OCI-LY7 (cell line): ENCODE results near the gene TUFM. TPM values are rescaled to one million over a fixed set of nuclear protein-coding genes. Genes with fewer than 3 reads are reported as not detected.
"Not testable (repeated sequence)": the region's sequence is repeated elsewhere in the genome, so short reads cannot be mapped to it uniquely, and the experiment has no call there.

ENCODE experiments used
- BruUV-seq: library from RNA; stranded (reverse); fragments of 400-500 nt; replicated peaks from 2 replicates; lab custom pipeline; 2021; lab: Mats Ljungman, UMichigan
- CTCF ChIA-PET: fragments of 300-600 bp; sonication (Branson Sonifier 250); formaldehyde crosslinking; loops from one replicate; lab custom pipeline; 2022; ENCODE audit warnings: antibody characterized with exemption; ENCODE audit not compliant: unreplicated experiment; lab: Charles Lee
- POLR2A ChIA-PET: fragments of 300-600 bp; sonication (Branson Sonifier 250); formaldehyde crosslinking; loops from one replicate; lab custom pipeline; 2022; ENCODE audit warnings: antibody characterized with exemption; lab: Charles Lee
- DNase-seq: peaks from one replicate; pipeline ENCODE4 v3.0.0-alpha.2; 2015; ENCODE audit warnings: low spot score
- H2AFZ ChIP-seq: fragments of 200-600 bp; sonication (generic), shearing (Covaris generic); 2 replicates; pipeline ENCODE4 v1.6.1; 2014; ENCODE audit warnings: mild to moderate bottlenecking, antibody characterized with exemption, low read length, moderate library complexity
- H3K27ac ChIP-seq: fragments of 200-600 bp; sonication (generic); 2 replicates; pipeline ENCODE4 v1.5.1; 2014; ENCODE audit warnings: mixed run types, low read depth, mild to moderate bottlenecking, moderate library complexity, low read length, inconsistent platforms; ENCODE audit not compliant: poor library complexity, severe bottlenecking
- H3K36me3 ChIP-seq: fragments of 200-600 bp; sonication (generic); 2 replicates; pipeline ENCODE4 v1.6.1; 2014; ENCODE audit warnings: mild to moderate bottlenecking, antibody characterized with exemption, low read length, moderate library complexity, mixed read lengths; ENCODE audit not compliant: insufficient read depth
- H3K4me1 ChIP-seq: fragments of 200-600 bp; sonication (generic); 2 replicates; pipeline ENCODE4 v1.5.1; 2014; ENCODE audit warnings: mild to moderate bottlenecking, low read length; ENCODE audit not compliant: insufficient read depth, poor library complexity, severe bottlenecking
- H3K4me2 ChIP-seq: fragments of 200-600 bp; sonication (generic); 2 replicates; pipeline ENCODE4 v1.6.1; 2014; ENCODE audit warnings: mild to moderate bottlenecking, low read length
- H3K4me3 ChIP-seq: fragments of 200-600 bp; sonication (generic); 2 replicates; pipeline ENCODE4 v1.5.1; 2014; ENCODE audit warnings: mild to moderate bottlenecking, low read depth, low read length; ENCODE audit not compliant: poor library complexity, severe bottlenecking
- H3K79me2 ChIP-seq: fragments of 200-600 bp; sonication (generic); 2 replicates; pipeline ENCODE4 v1.6.1; 2016; ENCODE audit warnings: low read depth, mild to moderate bottlenecking, low read length, moderate library complexity, mixed read lengths; ENCODE audit not compliant: insufficient read depth
- H3K9me2 ChIP-seq: fragments of 200-600 bp; sonication (generic); 2 replicates; pipeline ENCODE4 v1.6.1; 2016; ENCODE audit warnings: mild to moderate bottlenecking, low read length, mixed read lengths; ENCODE audit not compliant: insufficient read depth
- H3K9me3 ChIP-seq: fragments of 200-600 bp; sonication (generic); 2 replicates; pipeline ENCODE4 v1.6.1; 2014; ENCODE audit warnings: mild to moderate bottlenecking, mixed run types, low read length, mixed read lengths
- H4K20me1 ChIP-seq: fragments of 200-600 bp; sonication (generic); 2 replicates; pipeline ENCODE4 v1.6.1; 2014; ENCODE audit warnings: mild to moderate bottlenecking, antibody characterized with exemption, low read length, moderate library complexity, mixed read lengths; ENCODE audit not compliant: insufficient read depth
- CTCF ChIP-seq: fragments of 200-600 bp; sonication (generic); conservative IDR thresholded peaks from 2 replicates; pipeline ENCODE4 v1.5.1; 2014; ENCODE audit warnings: mild to moderate bottlenecking, antibody characterized with exemption, low read length, moderate library complexity, mixed read lengths
- EZH2phosphoT487 ChIP-seq: fragments of 200-600 bp; sonication (generic); IDR thresholded peaks from 2 replicates; pipeline ENCODE4 v1.6.1; 2018; ENCODE audit warnings: low read depth, borderline replicate concordance, mild to moderate bottlenecking, mixed run types, antibody characterized with exemption, low read length, moderate library complexity, mixed read lengths
- intact Hi-C: fragments of 100-400 bp; cut with micrococcal nuclease; formaldehyde crosslinking; loops from one replicate; pipeline ENCODE4 v1.10.0; 2022; ENCODE audit not compliant: unreplicated experiment
- total RNA-seq, 2 experiments: library from RNA; depleted of rRNA in 1 of 2; stranded (reverse); fragments of >200 nt in 1 of 2; shearing (Covaris generic) in 1 of 2; gene quantifications; 2 replicates each; pipeline ENCODE4 v1.2.3, GENCODE V29; 2014 to 2022

TUFM gene
- total RNA-seq, 2 experiments from 2014 or later, result 184 to 211 TPM

- H2AFZ ChIP-seq, result peak within 1 kb of the TSS; percentile 58; the same call in 1 of the 2 replicates
- H3K4me2 ChIP-seq, result peak within 1 kb of the TSS; percentile 95
- H3K79me2 ChIP-seq, result peaks cover 52% of the 10 kb centered on the region
- TF ChIP-seq EZH2phosphoT487 (no peak), CTCF (no peak; the same call in 1 of the 2 replicates)
- H3K9me2 ChIP-seq, result no peaks in the 10 kb centered on the region
- intact Hi-C loops, result loop anchor here (5.0 kb wide), 1 partner anchor 330 kb away; the partner anchor contains the start of genes APOBR and CLN3
- H3K4me1 ChIP-seq, result peaks cover 24% of the 10 kb centered on the region
- peak within 1 kb of the TSS; percentile 95 for H3K27ac ChIP-seq
- peaks cover 26% of the 10 kb centered on the region for H4K20me1 ChIP-seq
- H3K4me3 ChIP-seq, result peak within 1 kb of the TSS; percentile 97
- H3K36me3 ChIP-seq, result peaks cover 49% of the 10 kb centered on the region
- peak; percentile 98 for DNase-seq
- BruUV-seq, result no TSS peak
- no peaks in the 10 kb centered on the region for H3K9me3 ChIP-seq
- CTCF ChIA-PET, result interaction anchor here (1.1 kb wide), 1 partner anchor 24 kb away, joined by 3 read pairs; no protein-coding TSS in a partner anchor
- POLR2A ChIA-PET, result interaction anchor here (0.5 to 1.4 kb wide), 5 partner anchors 9 to 100 kb away, joined by 3 to 10 read pairs (median 4); partner anchors contain the start of gene TUFM
Observed at GRCh38 chr16:28822520-28823290, 23.4 kb downstream of the TUFM start, which contains the start of gene ATXN2L. ATXN2L (plus strand) TSS chr16:28822999; CDS start chr16:28823260, 261 bp downstream.

- TF ChIP-seq EZH2phosphoT487 (no peak), CTCF (no peak; the same call in 1 of the 2 replicates)
Observed at GRCh38 chr16:28821874-28822519, 24.2 kb downstream of the TUFM start.

GRCh38 chr16:28820546-28820945, 25.6 kb downstream of the TUFM start:
- not testable (repeated sequence) for H2AFZ ChIP-seq
- CTCF ChIA-PET, result interaction anchor here (0.7 kb wide), 1 partner anchor 47 kb away, joined by 3 read pairs; no protein-coding TSS in a partner anchor
- H3K79me2 ChIP-seq, result peaks cover 30% of the 10 kb centered on the region

More at GRCh38 chr16:28821874-28822519, 24.2 kb downstream of the TUFM start:
- POLR2A ChIA-PET, result interaction anchor here (0.5 to 1.4 kb wide), 6 partner anchors 10 to 101 kb away, joined by 3 to 10 read pairs (median 4); partner anchors contain the start of gene TUFM
- CTCF ChIA-PET, result interaction anchor here (1.1 kb wide), 1 partner anchor 25 kb away, joined by 3 read pairs; no protein-coding TSS in a partner anchor
- Histone ChIP-seq H4K20me1 (peaks cover 26% of the 10 kb centered on the region), H3K4me2 (peak overlapping the region; percentile 95), H2AFZ (peak overlapping the region; percentile 58; the same call in 1 of the 2 replicates), H3K79me2 (peaks cover 45% of the 10 kb centered on the region), H3K4me1 (peaks cover 24% of the 10 kb centered on the region), H3K9me2 (no peaks in the 10 kb centered on the region), H3K4me3 (peak overlapping the region; percentile 97), H3K27ac (peak overlapping the region; percentile 95), H3K9me3 (no peaks in the 10 kb centered on the region), H3K36me3 (peaks cover 42% of the 10 kb centered on the region)
- peak; percentile 26 for DNase-seq
- intact Hi-C loops, result loop anchor here (5.0 kb wide), 1 partner anchor 330 kb away; the partner anchor contains the start of genes APOBR and CLN3
- BruUV-seq, result TSS peak; percentile 87

More at GRCh38 chr16:28820546-28820945, 25.6 kb downstream of the TUFM start:
- BruUV-seq, DNase-seq, H3K9me2 ChIP-seq, POLR2A ChIA-PET, H3K4me2 ChIP-seq, H3K27ac ChIP-seq, H3K4me3 ChIP-seq, H3K9me3 ChIP-seq: not testable (repeated sequence)
- peaks cover 28% of the 10 kb centered on the region for H3K36me3 ChIP-seq
- peaks cover 12% of the 10 kb centered on the region for H4K20me1 ChIP-seq
- H3K4me1 ChIP-seq, result peaks cover 20% of the 10 kb centered on the region
- intact Hi-C loops, result loop anchor here (5.0 kb wide), 1 partner anchor 328 kb away; the partner anchor contains the start of genes APOBR and CLN3
